Right forelimb (tissue), 1 donor: Measurements from ENCODE around the gene NEK5.

Experiments
- DNase-seq: peaks from one replicate; pipeline ENCODE4 v3.0.0-alpha.2; 2018

NEK5 gene

GRCh38 chr13:52006523-52007245 lies 122.2 kb downstream of the NEK5 start:
- no peak for DNase-seq

GRCh38 chr13:52005841-52006522 lies 122.9 kb downstream of the NEK5 start:
- DNase-seq: no peak

- DNase-seq: no peak
These were observed 124.2 kb downstream of the NEK5 start for GRCh38 chr13:52004511-52005170.

DNA sequence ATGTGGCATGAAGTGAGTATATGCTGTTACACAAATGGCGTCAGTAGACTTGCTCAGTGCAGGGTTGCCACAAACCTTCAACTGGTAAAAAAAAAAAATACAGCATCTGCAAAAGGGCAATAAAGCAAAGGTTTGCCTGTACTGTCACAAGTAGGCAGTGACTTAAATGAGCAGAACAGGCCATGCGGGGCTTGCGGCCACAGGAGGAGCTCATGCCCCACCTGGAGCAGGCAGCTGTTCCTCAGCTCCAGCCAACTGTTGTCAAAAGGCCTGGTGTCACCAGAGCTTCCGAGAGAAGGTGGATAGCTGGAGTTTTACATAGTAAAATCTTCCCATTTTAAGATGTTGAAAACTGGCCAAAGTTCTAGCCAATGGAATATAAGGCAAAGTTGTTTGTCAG lies 125.3 kb downstream of the NEK5 start:
- no peak for DNase-seq

GRCh38 chr13:52002361-52002760 lies 126.5 kb downstream of the NEK5 start:
- DNase-seq: no peak

DNA sequence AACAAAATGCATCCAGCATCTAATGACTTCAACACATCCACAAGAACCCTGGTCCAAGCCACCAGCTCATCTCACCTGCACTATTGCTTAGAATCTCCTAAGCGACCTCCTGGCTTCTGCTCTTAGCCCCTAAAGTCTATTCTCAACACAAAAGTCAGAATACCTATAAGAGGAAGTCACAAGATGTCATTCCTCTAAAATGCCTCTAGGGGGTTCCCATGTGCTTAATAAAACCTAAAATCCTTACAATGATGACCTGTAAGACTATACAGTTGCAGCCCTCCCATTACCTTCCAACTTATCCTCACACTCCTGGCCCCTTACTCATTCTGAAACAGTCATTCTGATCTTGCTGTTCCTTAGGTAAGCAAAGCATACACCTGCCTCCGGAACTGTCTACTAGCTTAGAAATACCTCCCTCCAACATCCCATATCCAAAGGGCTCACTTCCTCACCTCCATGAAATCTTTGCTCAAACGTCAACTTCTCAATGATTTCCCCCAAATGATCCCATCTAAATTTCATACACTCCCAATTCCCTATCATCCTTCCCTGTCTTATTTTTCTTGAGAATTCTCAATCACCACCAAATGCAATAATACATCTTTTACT lies 127.6 kb downstream of the NEK5 start:
- no peak for DNase-seq

DNA sequence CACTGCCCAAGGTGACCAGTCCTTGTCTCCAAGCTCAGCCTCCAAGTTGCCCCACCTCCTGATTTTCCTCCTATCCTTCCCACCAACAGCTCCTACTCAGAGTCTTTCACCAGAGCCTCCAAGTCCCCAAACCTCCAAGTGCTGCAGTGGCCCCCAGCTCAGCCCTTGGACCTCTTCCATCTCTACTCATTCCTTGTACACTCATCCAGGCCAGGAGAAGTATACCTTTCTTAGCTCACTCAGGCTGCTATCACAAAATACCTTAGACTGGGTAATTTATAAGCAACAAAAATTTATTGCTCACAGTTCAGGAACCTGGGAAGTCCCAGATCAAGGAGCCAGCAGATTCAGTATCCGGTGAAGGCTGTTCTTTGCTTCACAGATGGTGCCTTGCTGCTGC lies 129.0 kb downstream of the NEK5 start:
- no peak for DNase-seq

GRCh38 chr13:51999510-51999911 lies 129.4 kb downstream of the NEK5 start:
- DNase-seq: no peak

DNA sequence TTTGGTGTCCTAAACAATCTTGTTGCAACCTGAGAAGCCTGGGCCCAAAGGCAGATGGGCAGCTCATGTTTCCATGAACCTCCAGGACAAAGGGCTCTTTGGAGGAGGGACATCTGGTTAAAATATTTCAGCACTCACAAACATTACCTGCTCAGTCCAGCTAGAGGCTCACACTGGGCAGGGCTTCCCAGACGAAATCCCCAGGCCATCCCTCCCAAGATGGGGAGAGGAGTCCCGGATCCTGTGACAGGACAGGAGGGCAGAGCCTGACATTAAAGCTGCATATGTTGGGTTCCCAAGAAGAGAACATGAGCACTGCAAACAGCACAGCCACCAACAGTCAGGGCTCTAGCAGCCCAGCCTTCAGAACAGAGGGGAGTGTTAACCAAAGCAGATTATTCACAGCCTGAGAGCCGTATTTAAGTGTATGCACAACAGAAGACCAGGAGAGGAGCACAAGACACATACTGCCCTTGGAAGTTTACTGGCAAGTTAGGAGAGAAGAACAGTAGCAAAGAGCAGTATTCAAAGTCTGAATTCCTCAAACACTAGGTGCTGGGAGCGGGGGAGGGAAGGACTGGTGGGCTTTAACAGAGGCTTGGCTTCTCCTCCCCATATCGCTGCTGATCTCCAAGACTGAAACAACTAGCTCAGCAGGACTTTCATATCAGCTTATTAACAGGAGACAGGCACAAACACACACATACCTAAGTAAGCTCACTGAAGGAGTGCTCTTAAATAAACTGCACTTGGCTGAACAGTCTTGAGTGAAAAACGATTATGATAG lies 130.0 kb downstream of the NEK5 start:
- DNase-seq: no peak

DNA sequence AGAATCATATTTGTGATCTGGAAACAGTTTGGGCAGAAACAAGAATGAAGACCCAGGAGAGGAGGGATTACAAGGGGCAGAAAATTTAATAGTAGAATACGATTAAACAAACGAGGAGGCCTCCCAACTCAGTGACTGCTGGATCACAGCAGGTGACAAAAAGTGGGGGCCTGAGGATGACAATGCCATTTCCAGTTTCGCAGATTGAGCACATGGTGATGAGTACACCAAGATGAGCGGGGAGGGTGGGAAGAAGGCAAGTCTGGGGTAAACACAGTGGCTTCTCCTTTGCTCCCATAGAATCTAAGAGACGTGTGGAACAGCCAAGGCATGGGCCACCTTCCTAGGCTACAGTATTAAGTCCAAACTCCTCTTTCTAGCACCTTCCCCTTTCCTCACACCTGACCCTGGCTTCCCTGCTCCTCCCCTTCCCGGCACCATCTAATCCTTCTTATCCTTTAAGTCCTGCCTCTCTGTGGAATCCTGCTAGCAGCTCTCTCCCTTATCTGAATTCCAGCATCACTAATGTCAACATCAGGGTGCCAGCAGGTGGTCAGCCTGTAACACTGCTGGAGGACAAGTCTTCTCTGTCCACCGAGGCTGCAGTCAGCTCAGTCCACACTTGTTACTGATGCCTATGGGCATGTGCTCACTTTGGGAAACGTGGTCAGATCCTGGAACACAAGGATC lies 131.1 kb downstream of the NEK5 start:
- DNase-seq: no peak

DNA sequence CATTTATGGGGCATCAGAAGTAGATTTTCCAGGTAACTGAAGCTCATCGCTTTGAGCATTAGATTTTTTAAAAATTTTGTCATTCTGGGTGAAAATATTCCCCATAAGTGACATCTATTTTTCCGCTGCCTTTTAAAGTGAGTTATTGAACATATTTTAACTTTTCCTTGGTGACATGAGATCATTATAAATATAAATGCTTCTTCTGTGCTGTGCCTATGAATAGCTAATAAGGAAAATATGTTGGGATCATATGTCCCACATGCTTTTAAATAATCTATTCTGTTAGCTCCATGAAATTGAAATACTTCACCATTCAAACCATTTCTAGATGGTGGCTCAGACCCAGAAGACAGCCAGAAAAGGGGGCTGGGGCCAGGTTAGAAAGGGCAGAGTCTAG lies 131.7 kb downstream of the NEK5 start:
- no peak for DNase-seq

DNA sequence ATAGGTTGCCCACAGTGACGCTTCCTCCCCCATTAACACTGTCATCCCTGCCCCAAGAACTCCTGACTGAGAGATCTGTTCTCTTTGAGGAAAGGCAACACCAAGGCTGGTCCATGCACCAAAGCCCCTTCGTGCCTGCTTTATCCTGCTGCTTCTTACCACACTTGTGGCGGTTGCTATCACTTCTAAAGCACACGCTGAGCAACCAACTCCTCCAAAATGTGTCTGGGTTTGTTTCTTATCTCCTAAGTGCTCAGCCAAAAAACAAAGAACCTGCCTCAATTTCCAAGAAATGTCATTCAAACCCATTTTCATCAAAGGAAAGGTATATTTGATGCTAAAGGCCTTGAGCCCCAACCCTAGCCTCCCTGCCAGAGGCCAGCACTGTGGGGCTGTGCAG lies 132.2 kb downstream of the NEK5 start:
- DNase-seq: no peak

- DNase-seq: peak; percentile 47
These were observed 133.0 kb downstream of the NEK5 start for GRCh38 chr13:51995677-51996551.

DNA sequence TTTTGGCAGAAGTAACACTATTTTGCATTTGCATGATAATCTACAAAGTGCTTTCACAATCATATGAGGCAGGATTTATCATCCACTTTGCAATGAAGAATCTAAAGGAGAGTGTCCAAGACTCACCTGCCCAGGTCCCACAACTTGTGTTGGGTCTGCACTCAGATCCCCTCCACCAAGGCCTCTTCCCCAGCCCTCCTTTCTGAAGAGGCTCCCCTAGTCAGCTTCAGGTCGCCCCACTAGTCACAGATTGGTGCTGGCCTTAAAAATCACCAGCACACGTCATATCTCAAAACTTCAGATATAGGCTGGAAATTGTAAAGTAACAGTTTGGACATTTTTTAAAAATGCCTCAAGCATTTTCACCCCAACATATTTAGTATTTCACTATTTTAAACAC lies 135.2 kb downstream of the NEK5 start:
- no peak for DNase-seq

GRCh38 chr13:51988988-51989618 lies 139.8 kb downstream of the NEK5 start:
- DNase-seq: no peak
